Spleen (tissue), 11 donors: ENCODE results near the gene PAFAH1B1. TPM values are rescaled to one million over a fixed set of nuclear protein-coding genes. Genes with fewer than 3 reads are reported as not detected.
"Not testable (repeated sequence)": the region's sequence is repeated elsewhere in the genome, so short reads cannot be mapped to it uniquely, and the experiment has no call there.

Experiments
- DNase-seq: peaks from one replicate; pipeline ENCODE4 v3.0.0-alpha.2; 2020
- H3K27ac ChIP-seq, 8 donors: fragments of 200-600 bp; sonication (generic) in 7 of 8; 1 replicate in 4 of 8; 2 replicates in 4 of 8; pipeline versions ENCODE4 v1.5.0 to v1.8.0; 2016 to 2021; ENCODE audit warnings: inconsistent platforms in 4 of 8, mild to moderate bottlenecking in 4 of 8, moderate library complexity in 1 of 8
- H3K27me3 ChIP-seq, 7 donors: fragments of 200-600 bp; sonication (generic) in 6 of 7; replicated peaks in 1 of 7; 1 replicate in 4 of 7; 2 replicates in 3 of 7; pipeline versions ENCODE4 v1.5.0 to v1.8.0; 2016 to 2021; ENCODE audit warnings: inconsistent platforms in 3 of 7, mild to moderate bottlenecking in 1 of 7
- H3K36me3 ChIP-seq, 6 donors: fragments of 200-600 bp; sonication (generic) in 5 of 6; 1 replicate in 4 of 6; 2 replicates in 2 of 6; pipeline versions ENCODE4 v1.5.0 to v1.8.0; 2016 to 2021; ENCODE audit warnings: inconsistent platforms in 2 of 6
- H3K4me1 ChIP-seq, 6 donors: fragments of 200-600 bp; sonication (generic) in 5 of 6; 1 replicate in 3 of 6; 2 replicates in 3 of 6; pipeline versions ENCODE4 v1.5.0 to v1.8.0; 2016 to 2021; ENCODE audit warnings: inconsistent platforms in 3 of 6
- H3K4me3 ChIP-seq, 8 donors: fragments of 200-600 bp; sonication (generic) in 7 of 8; 1 replicate in 4 of 8; 2 replicates in 4 of 8; pipeline versions ENCODE4 v1.5.0 to v1.8.0; 2016 to 2021; ENCODE audit warnings: inconsistent platforms in 4 of 8, mild to moderate bottlenecking in 4 of 8, moderate library complexity in 2 of 8
- H3K9me3 ChIP-seq, 8 donors: fragments of 200-600 bp; sonication (generic) in 7 of 8; 1 replicate in 4 of 8; 2 replicates in 4 of 8; pipeline versions ENCODE4 v1.5.0 to v1.8.0; 2016 to 2021; ENCODE audit warnings: inconsistent platforms in 4 of 8
- CTCF ChIP-seq, 11 experiments: fragments of 200-600 bp in 7 of 11; fragments of 450-650 bp in 4 of 11; sonication (generic) in 4 of 11; IDR thresholded peaks in 8 of 11; conservative IDR thresholded peaks in 3 of 11; 1 replicate in 7 of 11; 2 replicates in 4 of 11; pipeline versions ENCODE4 v1.4.0 to v1.8.0; 2016 to 2021; ENCODE audit warnings: antibody characterized with exemption in 11 of 11, inconsistent platforms in 4 of 11, mild to moderate bottlenecking in 1 of 11
- POLR2A ChIP-seq, 3 donors: fragments of 450-650 bp; IDR thresholded peaks; one replicate each; pipeline ENCODE4 v1.5.1; 2017; ENCODE audit warnings: antibody characterized with exemption in 3 of 3, mild to moderate bottlenecking in 1 of 3
- POLR2AphosphoS5 ChIP-seq, 3 donors: sonication (generic); formaldehyde crosslinking; IDR thresholded peaks; one replicate each; pipeline ENCODE4 v1.5.1; 2017; ENCODE audit warnings: antibody characterized with exemption in 3 of 3
- WGBS, 5 donors: extraction: QIAGEN DNeasy Blood & Tissue Kit in 3 of 5; methylation state at CpG; one replicate each; pipeline versions ENCODE4 v1.1.5 to v1.1.7; 2013 to 2018; 5-methylcytosine and 5-hydroxymethylcytosine counted together
- intact Hi-C: fragments of 100-400 bp; cut with DNase I; formaldehyde crosslinking; loops from one replicate; pipeline ENCODE4 v1.15.0; 2023; ENCODE audit warnings: low total_unique reads
- polyA plus RNA-seq, 3 donors: library from polyadenylated mRNA; stranded (reverse); fragments of 200-250 nt; gene quantifications; one replicate each; pipeline ENCODE4 v1.2.1, GENCODE V29; 2013
- total RNA-seq, 7 donors: library from RNA; depleted of rRNA in 3 of 7; stranded (reverse); fragments of >200 nt in 3 of 7; fragmentation: NEBNext Ultra II Directional in 4 of 7; extraction: Animal tissue kit (Norgen Biotek cat#: 25700) in 4 of 7; gene quantifications; one replicate each; pipeline versions ENCODE4 v1.1.0 to v1.2.1, GENCODE V29; 2016 to 2021
- donor health status: healthy with polysubstance abuse.
- donor health status: DM: no; HTN: no; CAD: no; lungs with moderate emphysema.
- donor health status: DM: no; HTN: no; CAD: no.
- donor health status: Bipolar disorder and iron deficiency.
- donor health status: healthy.
- donor health status: DM: no; HTN: no; CAD: no.
- donor health status: DM: yes; HTN: yes; CAD: no.

The PAFAH1B1 gene
- total and polyA plus RNA-seq, 10 donors, result 20.8 to 175 (median 104) TPM

- no peak for DNase-seq
- TF ChIP-seq CTCF (IDR thresholded peaks at IDR 0.05 in 8 of 11, conservative IDR thresholded peaks at IDR 0.05 in 3 of 11) (no peak), POLR2AphosphoS5 (IDR thresholded peaks at IDR 0.05) (no peak), POLR2A (IDR thresholded peaks at IDR 0.05) (no peak)
- Histone ChIP-seq H3K4me3 (no peak overlapping the region), H3K4me1 (no peaks in the 10 kb centered on the region), H3K27me3 (no peaks in the 10 kb centered on the region), H3K27ac (no peak overlapping the region), H3K36me3 (no peaks in the 10 kb centered on the region), H3K9me3 (peaks cover 0 to 7% (median 4%) of the 10 kb centered on the region in 8 donors)
- WGBS, 5 donors, result 75 to 90% (median 80%) methylated on average over 3 of the region's 3 CpGs
- intact Hi-C loops, result no loop called here
Observed at GRCh38 chr17:2566056-2566455, 27.4 kb upstream of the PAFAH1B1 start.

GRCh38 chr17:2571523-2572303 is 21.7 kb upstream of the PAFAH1B1 start:
- H3K4me3 ChIP-seq, result peak overlapping the region in 1 of 8 donors; percentile 10
- intact Hi-C loops, result no loop called here
- no peak for DNase-seq
- H3K4me1 ChIP-seq, result peaks cover 0 to 10% (median 2%) of the 10 kb centered on the region in 6 donors
- peak overlapping the region in 5 of 8 donors; percentile 36 to 71 (median 48) for H3K27ac ChIP-seq
- H3K27me3 ChIP-seq, result peaks cover 0 to under 1% (median 0%) of the 10 kb centered on the region in 7 donors
- 64 to 76% (median 69%) methylated on average over 4 of the region's 4 CpGs for WGBS, 5 donors
- no peaks in the 10 kb centered on the region for H3K36me3 ChIP-seq
- TF ChIP-seq CTCF (IDR thresholded peaks at IDR 0.05 in 8 of 11, conservative IDR thresholded peaks at IDR 0.05 in 3 of 11) (no peak), POLR2AphosphoS5 (IDR thresholded peaks at IDR 0.05) (no peak), POLR2A (IDR thresholded peaks at IDR 0.05) (no peak)
- no peaks in the 10 kb centered on the region for H3K9me3 ChIP-seq

GRCh38 chr17:2572304-2572609 is 21.2 kb upstream of the PAFAH1B1 start:
- DNase-seq, H3K36me3 ChIP-seq, H3K9me3 ChIP-seq, H3K27me3 ChIP-seq, intact Hi-C loops: not testable (repeated sequence)
- 63 to 71% (median 68%) methylated on average over 7 of the region's 7 CpGs for WGBS, 5 donors
- peak overlapping the region in 1 of 8 donors; percentile 10 for H3K4me3 ChIP-seq
- H3K4me1 ChIP-seq, result peaks cover 0 to 10% (median 2%) of the 10 kb centered on the region in 6 donors
- peak overlapping the region in 5 of 8 donors; percentile 36 to 71 (median 48) for H3K27ac ChIP-seq

DNA sequence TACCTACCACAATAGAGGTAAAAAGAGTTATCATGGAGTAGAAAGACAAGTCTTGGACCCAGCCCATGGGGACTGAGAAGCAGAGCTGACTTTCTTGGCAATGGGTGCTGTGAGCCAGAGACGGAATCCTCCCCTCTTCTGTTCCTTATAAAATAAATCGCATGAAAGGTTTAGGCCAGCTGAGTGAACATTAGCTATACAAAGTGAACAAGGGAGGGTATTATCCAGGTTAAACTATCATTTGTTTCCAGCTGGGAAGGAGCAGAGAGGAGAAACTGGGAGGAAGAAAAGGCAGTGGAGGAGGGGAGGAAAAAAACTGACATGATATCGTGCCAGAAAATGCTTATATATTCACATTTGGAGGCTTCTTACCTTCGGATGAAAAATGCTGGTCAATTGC is 13.3 kb upstream of the PAFAH1B1 start:
- DNase-seq, result no peak
- H3K36me3 ChIP-seq, result no peaks in the 10 kb centered on the region
- no peaks in the 10 kb centered on the region for H3K4me1 ChIP-seq
- no peak overlapping the region for H3K4me3 ChIP-seq
- TF ChIP-seq POLR2A (IDR thresholded peaks at IDR 0.05) (no peak), POLR2AphosphoS5 (IDR thresholded peaks at IDR 0.05) (no peak), CTCF (IDR thresholded peaks at IDR 0.05 in 8 of 11, conservative IDR thresholded peaks at IDR 0.05 in 3 of 11) (no peak)
- intact Hi-C loops, result no loop called here
- no peaks in the 10 kb centered on the region for H3K9me3 ChIP-seq
- 75 to 86% (median 85%) methylated on average over 4 of the region's 4 CpGs for WGBS, 5 donors
- no peak overlapping the region for H3K27ac ChIP-seq
- H3K27me3 ChIP-seq, result peaks cover 0 to 17% (median 0%) of the 10 kb centered on the region in 7 donors
